ENCODE results near the gene ZBTB33.

ZBTB33 gene

GRCh38 chrX:120250522-120251271 lies at the start of gene ZBTB33:
Gene ZBTB33 (plus strand): TSS chrX:120250812. CDS start chrX:120253416, 2,604 bp downstream.
- in situ Hi-C loops (cut with MboI; ENCODE audit: low sequenced_read_pairs), result no loop called here

- in situ Hi-C loops (cut with MboI; ENCODE audit: low sequenced_read_pairs), result no loop called here
Observed at GRCh38 chrX:120200851-120201250, 49.8 kb upstream of the ZBTB33 start.

GRCh38 chrX:120205816-120206753 lies 44.5 kb upstream of the ZBTB33 start:
- in situ Hi-C loops (cut with MboI; ENCODE audit: low sequenced_read_pairs), result no loop called here

GRCh38 chrX:120207009-120207605 lies 43.5 kb upstream of the ZBTB33 start:
- in situ Hi-C loops (cut with MboI; ENCODE audit: low sequenced_read_pairs), result no loop called here

- in situ Hi-C loops (cut with MboI; ENCODE audit: low sequenced_read_pairs), result no loop called here
Observed at GRCh38 chrX:120213438-120214265, 37.0 kb upstream of the ZBTB33 start.

- in situ Hi-C loops (cut with MboI; ENCODE audit: low sequenced_read_pairs), result no loop called here
Observed at GRCh38 chrX:120223374-120223773, 27.2 kb upstream of the ZBTB33 start.

- in situ Hi-C loops (cut with MboI; ENCODE audit: low sequenced_read_pairs), result no loop called here
Observed at GRCh38 chrX:120224388-120224787, 26.2 kb upstream of the ZBTB33 start.

- in situ Hi-C loops (cut with MboI; ENCODE audit: low sequenced_read_pairs), result no loop called here
Observed at GRCh38 chrX:120228187-120228908, 22.3 kb upstream of the ZBTB33 start.

GRCh38 chrX:120235284-120235683 lies 15.3 kb upstream of the ZBTB33 start:
- in situ Hi-C loops (cut with MboI; ENCODE audit: low sequenced_read_pairs), result no loop called here

GRCh38 chrX:120236687-120237479 lies 13.7 kb upstream of the ZBTB33 start:
- in situ Hi-C loops (cut with MboI; ENCODE audit: low sequenced_read_pairs), result no loop called here

- in situ Hi-C loops (cut with MboI; ENCODE audit: low sequenced_read_pairs), result no loop called here
Observed at GRCh38 chrX:120238933-120239332, 11.7 kb upstream of the ZBTB33 start.

- in situ Hi-C loops (cut with MboI; ENCODE audit: low sequenced_read_pairs), result no loop called here
Observed at GRCh38 chrX:120242813-120243212, 7.8 kb upstream of the ZBTB33 start.

- in situ Hi-C loops (cut with MboI; ENCODE audit: low sequenced_read_pairs), result no loop called here
Observed at GRCh38 chrX:120244395-120244734, 6.2 kb upstream of the ZBTB33 start.

- in situ Hi-C loops (cut with MboI; ENCODE audit: low sequenced_read_pairs), result no loop called here
Observed at GRCh38 chrX:120244735-120245498, 5.7 kb upstream of the ZBTB33 start.

GRCh38 chrX:120251471-120252011 lies 929 bp downstream of the ZBTB33 start:
- in situ Hi-C loops (cut with MboI; ENCODE audit: low sequenced_read_pairs), result no loop called here

- in situ Hi-C loops (cut with MboI; ENCODE audit: low sequenced_read_pairs), result no loop called here
Observed at GRCh38 chrX:120253784-120254183, 3.2 kb downstream of the ZBTB33 start.

- in situ Hi-C loops (cut with MboI; ENCODE audit: low sequenced_read_pairs), result no loop called here
Observed at GRCh38 chrX:120260369-120260768, 9.8 kb downstream of the ZBTB33 start.

All from HL-60/S4 (cell line).